SU-DHL-6 (cell line): Measurements from ENCODE around the gene MALRD1.

Source experiments
- CTCF ChIP-seq: fragments of 200-600 bp; sonication (generic); IDR thresholded peaks from one replicate; pipeline ENCODE4 v1.5.1; 2017; ENCODE audit warnings: antibody characterized with exemption, mild to moderate bottlenecking, low read length, moderate library complexity; ENCODE audit not compliant: insufficient read depth, poor library complexity, severe bottlenecking
- EZH2phosphoT487 ChIP-seq: fragments of 200-600 bp; sonication (generic), shearing (Covaris generic); conservative IDR thresholded peaks from 2 replicates; pipeline ENCODE4 v1.6.1; 2018; ENCODE audit warnings: mild to moderate bottlenecking, antibody characterized with exemption, low read length, moderate library complexity, mixed read lengths

- TF ChIP-seq CTCF (no peak), EZH2phosphoT487 (no peak)
These were observed 483.8 kb downstream of the MALRD1 start for GRCh38 chr10:19532411-19532810.
